LoVo (cell line): Measurements from ENCODE around the gene CARMIL3.
"Not testable (repeated sequence)": the region's sequence is repeated elsewhere in the genome, so short reads cannot be mapped to it uniquely, and the experiment has no call there.

Experiments
- DNase-seq: peaks from one replicate; pipeline ENCODE4 v3.0.0-alpha.2; 2016; ENCODE audit warnings: low spot score

The CARMIL3 gene

GRCh38 chr14:24095271-24096068, 43.7 kb downstream of the CARMIL3 start:
- DNase-seq: peak; percentile 69

- no peak for DNase-seq
These were observed 44.9 kb downstream of the CARMIL3 start for GRCh38 chr14:24096545-24097181.

GRCh38 chr14:24098229-24098926, 46.6 kb downstream of the CARMIL3 start:
- no peak for DNase-seq

GRCh38 chr14:24098927-24099813, 47.4 kb downstream of the CARMIL3 start:
- no peak for DNase-seq

GRCh38 chr14:24100197-24100981, 48.6 kb downstream of the CARMIL3 start:
- no peak for DNase-seq

- DNase-seq: no peak
These were observed 49.2 kb downstream of the CARMIL3 start for GRCh38 chr14:24100982-24101494.

GRCh38 chr14:24102357-24103048, 50.7 kb downstream of the CARMIL3 start:
- no peak for DNase-seq

GRCh38 chr14:24103451-24103850, 51.6 kb downstream of the CARMIL3 start:
- no peak for DNase-seq

- not testable (repeated sequence) for DNase-seq
These were observed 53.9 kb downstream of the CARMIL3 start for GRCh38 chr14:24105609-24106239.

GRCh38 chr14:24106672-24107271, 55.0 kb downstream of the CARMIL3 start:
- no peak for DNase-seq

GRCh38 chr14:24108336-24108874, 56.6 kb downstream of the CARMIL3 start:
- DNase-seq: no peak

- DNase-seq: peak; percentile 20
These were observed 58.3 kb downstream of the CARMIL3 start for GRCh38 chr14:24110060-24110459.

- DNase-seq: no peak
These were observed 58.7 kb downstream of the CARMIL3 start for GRCh38 chr14:24110523-24110922.

GRCh38 chr14:24113379-24113800, 61.6 kb downstream of the CARMIL3 start:
- DNase-seq: no peak

- DNase-seq: peak; percentile 86
These were observed 62.2 kb downstream of the CARMIL3 start for GRCh38 chr14:24113801-24114531.

- peak; percentile 98 for DNase-seq
These were observed 63.0 kb downstream of the CARMIL3 start, which contains the start of the genes DCAF11 and NRL for GRCh38 chr14:24114532-24115421. Gene DCAF11 (plus strand): TSS chr14:24114777. CDS start chr14:24115595, 818 bp downstream. Gene NRL (minus strand): TSS chr14:24114949. CDS start chr14:24082848, 32,101 bp downstream.
